A549 (cell line): ENCODE measurements around the gene COPG1. TPM values are rescaled to one million over a fixed set of nuclear protein-coding genes. Genes with fewer than 3 reads are reported as not detected.

Source experiments
- ATAC-seq, 2 experiments: fragments of 200-7000 bp in 1 of 2; fragments of >200 bp in 1 of 2; cut with Nextera tagmentation in 1 of 2; cut with Tn5 transposase in 1 of 2; 3 replicates each; pipeline versions ENCODE4 v1.8.0 to v1.9.1; 2018 to 2020; ENCODE audit warnings: mild to moderate bottlenecking in 1 of 2, moderate library complexity in 1 of 2
- CTCF ChIA-PET: fragments of 300-600 bp; sonication (Branson Sonifier 250); formaldehyde crosslinking; extraction: SDS; loops from one replicate; lab custom pipeline; 2021; ENCODE audit warnings: antibody characterized with exemption, inconsistent platforms; lab: Yijun Ruan, JAX
- POLR2A ChIA-PET: fragments of 350-600 bp; formaldehyde crosslinking; extraction: SDS; loops from one replicate; lab custom pipeline; 2021; ENCODE audit warnings: antibody characterized with exemption, inconsistent platforms; lab: Yijun Ruan, JAX
- DNase-seq, 2 experiments: peaks; one replicate each; pipeline versions ENCODE4 v3.0.0 to v3.0.0-alpha.2; 2011 to 2016; ENCODE audit warnings: low read depth in 1 of 2, low spot score in 1 of 2
- FAIRE-seq: peaks from 2 replicates; lab custom pipeline; 2011; peaks lifted over from hg19 to GRCh38; lab: Jason Lieb, UNC
- H3K27ac ChIP-seq, 2 experiments: fragments of >200 bp; sonication (Bioruptor Twin); formaldehyde crosslinking; 3 replicates each; pipeline ENCODE4 v1.5.1; 2016 to 2017
- H3K4me1 ChIP-seq: fragments of >200 bp; sonication (Bioruptor Twin); formaldehyde crosslinking; 3 replicates; pipeline ENCODE4 v1.6.1; 2016
- H3K4me2 ChIP-seq: fragments of >200 bp; sonication (Bioruptor Twin); formaldehyde crosslinking; 3 replicates; pipeline ENCODE4 v1.6.1; 2016
- H3K4me3 ChIP-seq: fragments of >200 bp; sonication (Bioruptor Twin); formaldehyde crosslinking; 3 replicates; pipeline ENCODE4 v1.5.1; 2016
- H3K9me3 ChIP-seq: fragments of >200 bp; sonication (Bioruptor Twin); formaldehyde crosslinking; 3 replicates; pipeline ENCODE4 v1.6.1; 2016
- CBX2 ChIP-seq: fragments of 200-600 bp; sonication (generic); IDR thresholded peaks from 2 replicates; pipeline ENCODE4 v1.6.1; 2016; ENCODE audit warnings: low read depth, mild to moderate bottlenecking, borderline replicate concordance
- CBX8 ChIP-seq: fragments of 200-600 bp; sonication (generic); IDR thresholded peaks from 2 replicates; pipeline ENCODE4 v1.6.1; 2016
- ESRRA ChIP-seq: fragments of 150-350 bp; IDR thresholded peaks from 2 replicates; pipeline ENCODE4 v1.6.1; 2014; ENCODE audit warnings: mild to moderate bottlenecking, low read length, borderline replicate concordance
- FOSL2 ChIP-seq, 2 experiments: fragments of 450-650 bp in 1 of 2; fragments of >200 bp in 1 of 2; sonication (Bioruptor Twin) in 1 of 2; formaldehyde crosslinking; IDR thresholded peaks; 2 replicates each; pipeline versions ENCODE4 v1.5.0 to v1.6.1; 2016 to 2020; ENCODE audit warnings: mild to moderate bottlenecking in 1 of 2, moderate library complexity in 1 of 2
- FOXS1 ChIP-seq: fragments of 250-450 bp; sonication (Bioruptor Pico); IDR thresholded peaks from 2 replicates; pipeline ENCODE4 v1.5.0; 2020; ENCODE audit warnings: mild to moderate bottlenecking, moderate library complexity
- GATA3 ChIP-seq: IDR thresholded peaks from 2 replicates; pipeline ENCODE4 v1.6.1; 2012; ENCODE audit warnings: borderline replicate concordance
- HDAC2 ChIP-seq: fragments of 200-600 bp; sonication (generic); IDR thresholded peaks from 2 replicates; pipeline ENCODE4 v1.6.1; 2016
- HEYL ChIP-seq: fragments of 250-450 bp; sonication (Bioruptor Pico); IDR thresholded peaks from 2 replicates; pipeline ENCODE4 v1.8.0; 2021; ENCODE audit warnings: mild to moderate bottlenecking, moderate library complexity
- JUN ChIP-seq, 2 experiments: fragments of >200 bp; sonication (Bioruptor Twin); formaldehyde crosslinking; IDR thresholded peaks; 2 replicates in 1 of 2; 3 replicates in 1 of 2; pipeline ENCODE4 v1.6.1; 2016 to 2017
- KDM5A ChIP-seq: fragments of 200-600 bp; sonication (generic); IDR thresholded peaks from 2 replicates; pipeline ENCODE4 v1.6.1; 2016; ENCODE audit warnings: antibody characterized with exemption, mild to moderate bottlenecking
- MAFK ChIP-seq: fragments of 450-650 bp; IDR thresholded peaks from 2 replicates; pipeline ENCODE4 v1.6.1; 2014; ENCODE audit not compliant: partially characterized antibody
- MAZ ChIP-seq: fragments of 150-350 bp; IDR thresholded peaks from 2 replicates; pipeline ENCODE4 v1.6.1; 2014; ENCODE audit warnings: antibody characterized with exemption, low read depth, low read length, borderline replicate concordance
- NPAS2 ChIP-seq: fragments of 250-450 bp; sonication (Bioruptor Pico); IDR thresholded peaks from 2 replicates; pipeline ENCODE4 v1.8.0; 2022; ENCODE audit warnings: mild to moderate bottlenecking, moderate library complexity, borderline replicate concordance
- NR3C1 ChIP-seq: fragments of >200 bp; sonication (Bioruptor Twin); formaldehyde crosslinking; IDR thresholded peaks from 3 replicates; pipeline ENCODE4 v1.6.1; 2017
- POLR2AphosphoS2 ChIP-seq: conservative IDR thresholded peaks from 2 replicates; pipeline ENCODE4 v1.6.1; 2012; ENCODE audit warnings: low read length, improper control_type of control experiment, inconsistent platforms
- RAD21 ChIP-seq, 2 experiments: fragments of >200 bp in 1 of 2; sonication (Bioruptor Twin) in 1 of 2; formaldehyde crosslinking in 1 of 2; IDR thresholded peaks in 1 of 2; conservative IDR thresholded peaks in 1 of 2; 2 replicates in 1 of 2; 3 replicates in 1 of 2; pipeline ENCODE4 v1.6.1; 2012 to 2018; ENCODE audit warnings: inconsistent platforms in 1 of 2
- RARB ChIP-seq: fragments of 250-450 bp; sonication (Bioruptor Pico); IDR thresholded peaks from 2 replicates; pipeline ENCODE4 v1.8.0; 2021; ENCODE audit warnings: mild to moderate bottlenecking, moderate library complexity
- RCOR1 ChIP-seq: fragments of 150-350 bp; IDR thresholded peaks from 2 replicates; pipeline ENCODE4 v1.6.1; 2014; ENCODE audit warnings: antibody characterized with exemption, low read length, low read depth
- SMC3 ChIP-seq: fragments of >200 bp; sonication (Bioruptor Twin); formaldehyde crosslinking; IDR thresholded peaks from 3 replicates; pipeline ENCODE4 v1.6.1; 2018; ENCODE audit warnings: inconsistent platforms
- ZNF302 ChIP-seq: fragments of 250-450 bp; sonication (Bioruptor Pico); IDR thresholded peaks from 2 replicates; pipeline ENCODE4 v1.9.0; 2021; ENCODE audit warnings: inconsistent platforms, mild to moderate bottlenecking, moderate library complexity
- WGBS: methylation state at CpG from one replicate; pipeline ENCODE4 v1.1.6; 2017; ENCODE audit errors: missing lambda C conversion rate; 5-methylcytosine and 5-hydroxymethylcytosine counted together
- polyA plus RNA-seq, 4 experiments: library from polyadenylated mRNA; depleted of rRNA in 3 of 4; stranded (reverse); fragments of >200 nt; fragmentation: RNase III in 1 of 4; extraction: RNeasy Plus Mini Kit Qiagen cat#74134 plus additional on column Dnase treatment in 1 of 4; gene quantifications; 2 replicates in 3 of 4; 3 replicates in 1 of 4; pipeline ENCODE4 v1.2.3, GENCODE V29; 2011 to 2017
- TF ChIP-seq, protein P1 (sequence below): IDR thresholded peaks from 2 replicates; pipeline ENCODE4 v1.6.1; 2012
- TF ChIP-seq, protein P2 (sequence below): IDR thresholded peaks from 2 replicates; pipeline ENCODE4 v1.6.1; 2012
- TF ChIP-seq, protein P3 (sequence below): IDR thresholded peaks from 2 replicates; pipeline ENCODE4 v1.6.1; 2012; ENCODE audit warnings: low read depth, borderline replicate concordance
- TF ChIP-seq, protein P4 (sequence below): fragments of >200 bp; sonication (Bioruptor Twin); formaldehyde crosslinking; IDR thresholded peaks from 3 replicates; pipeline ENCODE4 v1.5.1; 2016

COPG1 gene
- polyA plus RNA-seq, 2 of the 4 experiments (the other 2 are of a cell fraction): 80.6 to 90.2 TPM

DNA sequence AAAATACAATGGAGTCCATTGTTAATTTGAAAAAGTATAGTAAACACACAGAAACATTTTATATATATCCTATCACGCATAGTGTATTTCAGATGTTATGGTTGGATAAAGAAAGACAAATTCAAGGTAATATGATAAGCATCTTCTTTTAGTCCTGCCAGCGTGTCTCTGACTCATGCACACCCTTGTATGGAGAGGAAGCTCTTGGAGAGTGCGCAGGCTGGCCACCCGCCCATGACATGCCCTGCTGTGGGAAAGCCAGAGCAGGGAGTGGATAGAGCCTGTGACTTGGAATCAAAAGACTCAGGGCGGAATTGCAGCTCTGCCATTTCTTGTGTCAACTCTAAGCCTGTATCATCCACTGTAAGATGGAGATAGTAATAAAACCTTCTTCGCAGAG lies 23.0 kb upstream of the COPG1 start:
- H3K4me3 ChIP-seq: no peak overlapping the region
- H3K27ac ChIP-seq: peak overlapping the region; percentile 85 to 88
- CTCF ChIA-PET: interaction anchor here (0.6 to 11.5 kb wide), 8 partner anchors 14 to 1347 kb away, joined by 3 to 82 read pairs (median 4); partner anchors contain the start of gene COPG1
- TF ChIP-seq MAZ (no peak), POLR2AphosphoS2 (no peak), GATA3 (peak; percentile 76; the same call in 1 of the 2 replicates), FOSL2 (IDR thresholded peaks at IDR 0.05) (peak; percentile 34; the same call in 1 of the 2 replicates), FOSL2 (CRISPR knock-in tag; IDR thresholded peaks at IDR 0.05) (peak; percentile 76), HEYL (CRISPR knock-in tag) (no peak)
- TF ChIP-seq, protein P1, sequence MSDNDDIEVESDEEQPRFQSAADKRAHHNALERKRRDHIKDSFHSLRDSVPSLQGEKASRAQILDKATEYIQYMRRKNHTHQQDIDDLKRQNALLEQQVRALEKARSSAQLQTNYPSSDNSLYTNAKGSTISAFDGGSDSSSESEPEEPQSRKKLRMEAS: peak; percentile 44
- TF ChIP-seq, all 56 proteins: peak for 3
- POLR2A ChIA-PET: interaction anchor here (1.0 to 3.5 kb wide), 3 partner anchors 31 to 173 kb away, joined by 3 to 11 read pairs (median 7); partner anchors contain the start of gene CNBP
- DNase-seq (peak; percentile 71 to 85), ATAC-seq (peak; percentile 84 to 91), FAIRE-seq (no peak)
- no peaks in the 10 kb centered on the region for H3K9me3 ChIP-seq
- peak overlapping the region; percentile 77 for H3K4me2 ChIP-seq
- peaks cover 64% of the 10 kb centered on the region for H3K4me1 ChIP-seq
- 7% methylated on average over 6 of the region's 6 CpGs for WGBS

DNA sequence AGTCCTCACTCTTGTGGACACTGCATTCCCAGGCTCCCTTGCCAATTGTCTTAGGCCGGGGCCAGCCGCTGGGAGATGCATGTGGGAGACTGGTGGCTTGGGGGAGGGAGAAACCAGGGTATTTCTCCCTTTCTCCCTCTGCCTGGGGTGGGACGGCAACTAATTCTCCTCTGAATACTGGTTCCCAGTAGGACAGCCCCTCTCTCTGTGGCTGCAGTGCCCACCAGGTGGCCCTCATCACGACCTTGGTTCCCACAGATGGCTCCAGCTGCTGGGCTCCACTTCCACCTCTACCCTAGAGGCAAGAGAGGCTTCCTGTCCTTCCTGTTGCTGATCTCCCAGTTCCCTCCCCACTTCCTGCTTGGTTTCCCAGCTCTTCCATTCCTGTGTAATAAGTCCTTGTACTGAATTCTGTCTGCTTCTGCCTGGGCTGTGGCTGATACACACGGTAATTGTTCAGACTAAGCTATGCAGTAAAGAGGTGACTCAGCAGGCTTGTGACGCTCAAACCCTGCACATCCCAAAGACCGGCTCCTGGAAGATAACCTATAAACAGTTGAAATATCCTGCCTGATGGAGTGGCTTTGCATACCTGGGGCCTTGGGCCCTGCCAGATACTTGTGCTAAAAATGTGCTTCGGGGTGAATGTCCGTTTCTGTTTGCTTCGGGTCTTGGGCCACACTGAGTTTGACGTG lies 20.4 kb upstream of the COPG1 start:
- ATAC-seq: peak; percentile 22 to 56; a peak in 3 of 6 replicates
- no peak for FAIRE-seq
- H3K9me3 ChIP-seq: no peaks in the 10 kb centered on the region
- peak overlapping the region; percentile 85 to 88 for H3K27ac ChIP-seq
- H3K4me1 ChIP-seq: peaks cover 67% of the 10 kb centered on the region
- no peak overlapping the region for H3K4me3 ChIP-seq
- CTCF ChIA-PET: interaction anchor here (0.8 to 11.5 kb wide), 5 partner anchors 10 to 175 kb away, joined by 3 to 82 read pairs (median 3); no protein-coding TSS in a partner anchor
- TF ChIP-seq HDAC2 (no peak), MAFK (peak; percentile 83), KDM5A (no peak), FOSL2 (IDR thresholded peaks at IDR 0.05) (no peak), FOSL2 (CRISPR knock-in tag; IDR thresholded peaks at IDR 0.05) (peak; percentile 33)
- TF ChIP-seq, protein P1: peak; percentile 55
- TF ChIP-seq, all 56 proteins: peak for 3
- POLR2A ChIA-PET: interaction anchor here (0.6 to 1.1 kb wide), 3 partner anchors 17 to 48 kb away, joined by 3 to 8 read pairs (median 4); no protein-coding TSS in a partner anchor
- DNase-seq: peak in 1 of 2 experiments; percentile 60
- peak overlapping the region; percentile 40; the same call in 2 of the 3 replicates for H3K4me2 ChIP-seq
- WGBS: 63% methylated on average over 11 of the region's 11 CpGs

DNA sequence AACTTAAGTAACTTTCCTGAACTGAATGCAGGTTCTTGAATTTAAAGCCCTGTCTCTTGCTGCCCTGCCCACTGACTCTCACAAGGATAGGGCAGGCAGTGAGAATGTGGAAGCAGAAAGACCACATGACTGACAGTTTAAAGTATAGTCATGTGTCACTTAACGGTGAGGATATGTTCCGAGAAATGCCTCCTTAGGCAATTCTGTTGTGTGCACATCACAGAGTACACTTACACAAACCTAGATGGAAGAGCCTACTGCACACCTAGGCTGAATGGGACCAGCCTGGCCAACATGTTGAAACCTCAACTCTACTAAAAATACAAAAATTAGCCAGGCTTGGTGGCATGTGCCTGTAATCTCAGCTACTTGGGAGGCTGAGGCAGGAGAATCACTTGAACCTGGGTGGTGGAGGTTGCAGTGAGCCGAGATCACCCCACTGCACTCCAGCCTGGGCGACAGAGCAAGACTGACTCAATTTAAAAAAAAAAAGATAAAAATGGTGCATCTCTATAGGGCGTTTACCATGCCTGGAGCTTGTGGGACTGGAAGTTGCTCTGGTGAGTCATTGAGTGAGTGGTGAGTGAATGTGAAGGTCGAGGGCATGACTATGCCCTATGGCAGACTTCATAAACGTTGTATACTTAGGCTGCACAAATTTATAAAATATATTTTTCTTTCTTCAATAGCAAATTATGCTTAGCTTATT lies 18.9 kb upstream of the COPG1 start:
- Histone ChIP-seq H3K9me3 (no peaks in the 10 kb centered on the region), H3K27ac (peak overlapping the region; percentile 85 to 88), H3K4me1 (peaks cover 55% of the 10 kb centered on the region), H3K4me3 (no peak overlapping the region), H3K4me2 (peak overlapping the region; percentile 11)
- POLR2A ChIA-PET: interaction anchor here (0.7 to 1.2 kb wide), 8 partner anchors 15 to 109 kb away, joined by 3 to 12 read pairs (median 4); partner anchors contain the start of genes CNBP, COPG1 and RAB43
- DNase-seq (peak in 1 of 2 experiments; percentile 79), ATAC-seq (peak; percentile 79 to 81), FAIRE-seq (no peak)
- CTCF ChIA-PET: interaction anchor here (0.6 to 11.5 kb wide), 6 partner anchors 9 to 260 kb away, joined by 3 to 82 read pairs (median 4); no protein-coding TSS in a partner anchor
- WGBS: 15% methylated on average over 7 of the region's 7 CpGs
- TF ChIP-seq, protein P2, sequence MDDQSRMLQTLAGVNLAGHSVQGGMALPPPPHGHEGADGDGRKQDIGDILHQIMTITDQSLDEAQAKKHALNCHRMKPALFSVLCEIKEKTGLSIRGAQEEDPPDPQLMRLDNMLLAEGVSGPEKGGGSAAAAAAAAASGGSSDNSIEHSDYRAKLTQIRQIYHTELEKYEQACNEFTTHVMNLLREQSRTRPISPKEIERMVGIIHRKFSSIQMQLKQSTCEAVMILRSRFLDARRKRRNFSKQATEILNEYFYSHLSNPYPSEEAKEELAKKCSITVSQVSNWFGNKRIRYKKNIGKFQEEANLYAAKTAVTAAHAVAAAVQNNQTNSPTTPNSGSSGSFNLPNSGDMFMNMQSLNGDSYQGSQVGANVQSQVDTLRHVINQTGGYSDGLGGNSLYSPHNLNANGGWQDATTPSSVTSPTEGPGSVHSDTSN: no peak
- TF ChIP-seq NPAS2 (CRISPR knock-in tag): no peak
- no peak for TF ChIP-seq NR3C1
- no peak for TF ChIP-seq HEYL (CRISPR knock-in tag)
- no peak for TF ChIP-seq ZNF302 (CRISPR knock-in tag)
- TF ChIP-seq RARB (CRISPR knock-in tag): no peak
- no peak for TF ChIP-seq JUN (IDR thresholded peaks at IDR 0.05)
- TF ChIP-seq, protein P3, sequence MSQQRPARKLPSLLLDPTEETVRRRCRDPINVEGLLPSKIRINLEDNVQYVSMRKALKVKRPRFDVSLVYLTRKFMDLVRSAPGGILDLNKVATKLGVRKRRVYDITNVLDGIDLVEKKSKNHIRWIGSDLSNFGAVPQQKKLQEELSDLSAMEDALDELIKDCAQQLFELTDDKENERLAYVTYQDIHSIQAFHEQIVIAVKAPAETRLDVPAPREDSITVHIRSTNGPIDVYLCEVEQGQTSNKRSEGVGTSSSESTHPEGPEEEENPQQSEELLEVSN: peak; percentile 35; the same call in 1 of the 2 replicates
- no peak for TF ChIP-seq MAFK
- TF ChIP-seq RAD21 (conservative IDR thresholded peaks at IDR 0.05 in 1 of 2, IDR thresholded peaks at IDR 0.05 in 1 of 2): no peak
- no peak for TF ChIP-seq MAZ
- TF ChIP-seq FOSL2 (IDR thresholded peaks at IDR 0.05): peak; percentile 59
- TF ChIP-seq FOSL2 (CRISPR knock-in tag; IDR thresholded peaks at IDR 0.05): peak; percentile 81
- no peak for TF ChIP-seq CBX2
- no peak for TF ChIP-seq CBX8
- peak; percentile 65; the same call in 1 of the 2 replicates for TF ChIP-seq ESRRA
- TF ChIP-seq POLR2AphosphoS2: no peak
- TF ChIP-seq RCOR1: no peak
- TF ChIP-seq FOXS1 (CRISPR knock-in tag): no peak
- no peak for TF ChIP-seq SMC3
- TF ChIP-seq, protein P4, sequence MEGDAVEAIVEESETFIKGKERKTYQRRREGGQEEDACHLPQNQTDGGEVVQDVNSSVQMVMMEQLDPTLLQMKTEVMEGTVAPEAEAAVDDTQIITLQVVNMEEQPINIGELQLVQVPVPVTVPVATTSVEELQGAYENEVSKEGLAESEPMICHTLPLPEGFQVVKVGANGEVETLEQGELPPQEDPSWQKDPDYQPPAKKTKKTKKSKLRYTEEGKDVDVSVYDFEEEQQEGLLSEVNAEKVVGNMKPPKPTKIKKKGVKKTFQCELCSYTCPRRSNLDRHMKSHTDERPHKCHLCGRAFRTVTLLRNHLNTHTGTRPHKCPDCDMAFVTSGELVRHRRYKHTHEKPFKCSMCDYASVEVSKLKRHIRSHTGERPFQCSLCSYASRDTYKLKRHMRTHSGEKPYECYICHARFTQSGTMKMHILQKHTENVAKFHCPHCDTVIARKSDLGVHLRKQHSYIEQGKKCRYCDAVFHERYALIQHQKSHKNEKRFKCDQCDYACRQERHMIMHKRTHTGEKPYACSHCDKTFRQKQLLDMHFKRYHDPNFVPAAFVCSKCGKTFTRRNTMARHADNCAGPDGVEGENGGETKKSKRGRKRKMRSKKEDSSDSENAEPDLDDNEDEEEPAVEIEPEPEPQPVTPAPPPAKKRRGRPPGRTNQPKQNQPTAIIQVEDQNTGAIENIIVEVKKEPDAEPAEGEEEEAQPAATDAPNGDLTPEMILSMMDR: no peak
